ENCODE data around the gene GYG1. TPM values are rescaled to one million over a fixed set of nuclear protein-coding genes. Genes with fewer than 3 reads are reported as not detected.

The GYG1 gene
- polyA plus RNA-seq, 1 donor: 76.5 TPM

- no peak for DNase-seq
These were observed 1.1 kb upstream of the GYG1 start for GRCh38 chr3:148990236-148990635.

GRCh38 chr3:148992027-148992634 is 791 bp downstream of the GYG1 start:
- peak; percentile 36 for DNase-seq

GRCh38 chr3:148992635-148993255 is 1.4 kb downstream of the GYG1 start:
- DNase-seq: no peak

- no peak for DNase-seq
These were observed 6.3 kb downstream of the GYG1 start for GRCh38 chr3:148997623-148998022.

- DNase-seq: no peak
These were observed 7.0 kb downstream of the GYG1 start for GRCh38 chr3:148998297-148998696.

- no peak for DNase-seq
These were observed 7.5 kb downstream of the GYG1 start for GRCh38 chr3:148998715-148999423.

GRCh38 chr3:148999806-149000205 is 8.5 kb downstream of the GYG1 start:
- no peak for DNase-seq

GRCh38 chr3:149000206-149000745 is 8.9 kb downstream of the GYG1 start:
- DNase-seq: no peak

GRCh38 chr3:149001727-149002126 is 10.4 kb downstream of the GYG1 start:
- no peak for DNase-seq

- DNase-seq: no peak
These were observed 12.4 kb downstream of the GYG1 start for GRCh38 chr3:149003653-149004305.

- DNase-seq: no peak
These were observed 13.3 kb downstream of the GYG1 start for GRCh38 chr3:149004622-149005021.

GRCh38 chr3:149005416-149005815 is 14.1 kb downstream of the GYG1 start:
- DNase-seq: no peak

- DNase-seq: no peak
These were observed 16.4 kb downstream of the GYG1 start for GRCh38 chr3:149007567-149008257.

- DNase-seq: no peak
These were observed 18.4 kb downstream of the GYG1 start for GRCh38 chr3:149009732-149010131.

GRCh38 chr3:149010504-149010951 is 19.2 kb downstream of the GYG1 start:
- DNase-seq: no peak

GRCh38 chr3:149010966-149011365 is 19.6 kb downstream of the GYG1 start:
- no peak for DNase-seq

GRCh38 chr3:149011676-149012075 is 20.3 kb downstream of the GYG1 start:
- no peak for DNase-seq

- no peak for DNase-seq
These were observed 22.4 kb downstream of the GYG1 start for GRCh38 chr3:149013726-149014125.

- DNase-seq: no peak
These were observed 24.1 kb downstream of the GYG1 start for GRCh38 chr3:149015393-149015792.

- DNase-seq: no peak
These were observed 24.9 kb downstream of the GYG1 start for GRCh38 chr3:149016242-149016641.

GRCh38 chr3:149016669-149017541 is 25.6 kb downstream of the GYG1 start:
- no peak for DNase-seq
